COLO668 (cell line): ENCODE data around the gene NFE2L1.
"Not testable (repeated sequence)": the region's sequence is repeated elsewhere in the genome, so short reads cannot be mapped to it uniquely, and the experiment has no call there.

ENCODE experiments used
- DNase-seq: peaks from one replicate; lab custom pipeline; 2025; ENCODE audit not compliant: unreplicated experiment; lab: John Stamatoyannopoulos, UW

NFE2L1 gene

GRCh38 chr17:48047741-48048383 is at the start of gene NFE2L1:
NFE2L1 (plus strand) TSS chr17:48048359; CDS start chr17:48051119, 2,760 bp downstream.
- peak; percentile 96 for DNase-seq

- no peak for DNase-seq
Measured at GRCh38 chr17:47999582-47999981, 48.6 kb upstream of the NFE2L1 start.

GRCh38 chr17:48001197-48001596 is 47.0 kb upstream of the NFE2L1 start:
- DNase-seq, result no peak

- not testable (repeated sequence) for DNase-seq
Measured at GRCh38 chr17:48001657-48002056, 46.5 kb upstream of the NFE2L1 start.

- no peak for DNase-seq
Measured at GRCh38 chr17:48002266-48002915, 45.8 kb upstream of the NFE2L1 start.

GRCh38 chr17:48002916-48003416 is 45.2 kb upstream of the NFE2L1 start:
- no peak for DNase-seq

- no peak for DNase-seq
Measured at GRCh38 chr17:48003417-48004151, 44.6 kb upstream of the NFE2L1 start.

- DNase-seq, result no peak
Measured at GRCh38 chr17:48004983-48005382, 43.2 kb upstream of the NFE2L1 start.

GRCh38 chr17:48006936-48007709 is 41.0 kb upstream of the NFE2L1 start:
- DNase-seq, result no peak

GRCh38 chr17:48010193-48010592 is 38.0 kb upstream of the NFE2L1 start:
- no peak for DNase-seq

GRCh38 chr17:48011405-48012150 is 36.6 kb upstream of the NFE2L1 start:
- DNase-seq, result peak; percentile 29

- DNase-seq, result peak; percentile 81
Measured at GRCh38 chr17:48012151-48012520, 36.0 kb upstream of the NFE2L1 start.

GRCh38 chr17:48012654-48013053 is 35.5 kb upstream of the NFE2L1 start:
- no peak for DNase-seq

- no peak for DNase-seq
Measured at GRCh38 chr17:48013876-48014594, 34.1 kb upstream of the NFE2L1 start.

GRCh38 chr17:48014595-48015111 is 33.5 kb upstream of the NFE2L1 start:
- no peak for DNase-seq

GRCh38 chr17:48016112-48016511 is 32.0 kb upstream of the NFE2L1 start:
- DNase-seq, result no peak

- not testable (repeated sequence) for DNase-seq
Measured at GRCh38 chr17:48017817-48018158, 30.4 kb upstream of the NFE2L1 start.

- DNase-seq, result no peak
Measured at GRCh38 chr17:48021934-48022333, 26.2 kb upstream of the NFE2L1 start.

GRCh38 chr17:48022901-48023300 is 25.3 kb upstream of the NFE2L1 start:
- no peak for DNase-seq
